GM23338 (cell line): ENCODE results near the gene ULK4. TPM values are rescaled to one million over a fixed set of nuclear protein-coding genes. Genes with fewer than 3 reads are reported as not detected.

ENCODE experiments used
- ATAC-seq: fragments of 200-7000 bp; cut with Tn5 transposase; 3 replicates; pipeline ENCODE4 v1.9.1; 2020
- DNase-seq: peaks from one replicate; pipeline ENCODE4 v3.0.0-alpha.2; 2015; ENCODE audit warnings: low spot score
- H2AFZ ChIP-seq: fragments of 200-600 bp; sonication (generic); 2 replicates; pipeline ENCODE4 v1.8.0; 2016; ENCODE audit warnings: antibody characterized with exemption, mild to moderate bottlenecking, moderate library complexity
- H3F3A ChIP-seq: fragments of 200-600 bp; sonication (generic); replicated peaks from 2 replicates; pipeline ENCODE4 v1.8.0; 2017; ENCODE audit warnings: antibody characterized with exemption, mixed run types, low read depth
- H3K27ac ChIP-seq: fragments of 200-600 bp; sonication (generic); 2 replicates; pipeline ENCODE4 v1.6.1; 2016; ENCODE audit warnings: low read depth
- H3K27me3 ChIP-seq: fragments of 200-600 bp; sonication (generic); 2 replicates; pipeline ENCODE4 v1.8.0; 2016; ENCODE audit warnings: mild to moderate bottlenecking, mixed run types, moderate library complexity; ENCODE audit not compliant: insufficient read depth
- H3K36me3 ChIP-seq: fragments of 200-600 bp; sonication (generic); 2 replicates; pipeline ENCODE4 v1.8.0; 2016; ENCODE audit warnings: mild to moderate bottlenecking; ENCODE audit not compliant: insufficient read depth
- H3K4me1 ChIP-seq: fragments of 200-600 bp; sonication (generic); 2 replicates; pipeline ENCODE4 v1.8.0; 2016; ENCODE audit warnings: mild to moderate bottlenecking, moderate library complexity; ENCODE audit not compliant: insufficient read depth
- H3K4me2 ChIP-seq: fragments of 200-600 bp; sonication (generic); 2 replicates; pipeline ENCODE4 v1.7.1; 2017; ENCODE audit warnings: mixed run types
- H3K4me3 ChIP-seq: fragments of 200-600 bp; sonication (generic); 2 replicates; pipeline ENCODE4 v1.6.1; 2016; ENCODE audit warnings: mixed run types
- H3K79me2 ChIP-seq: fragments of 200-600 bp; sonication (generic); replicated peaks from 2 replicates; pipeline ENCODE4 v1.8.0; 2017; ENCODE audit warnings: mild to moderate bottlenecking; ENCODE audit not compliant: insufficient read depth
- H3K9me2 ChIP-seq: fragments of 200-600 bp; sonication (generic); 2 replicates; pipeline ENCODE4 v1.8.0; 2017; ENCODE audit not compliant: insufficient read depth
- H4K20me1 ChIP-seq: fragments of 200-600 bp; sonication (generic); replicated peaks from 2 replicates; pipeline ENCODE4 v1.8.0; 2017; ENCODE audit warnings: mild to moderate bottlenecking; ENCODE audit not compliant: insufficient read depth
- H3K27ac Mint-ChIP-seq: 2 replicates; pipeline ENCODE4 v1.8.0; 2020; ENCODE audit warnings: inconsistent platforms, mild to moderate bottlenecking, moderate library complexity, mixed read lengths
- H3K27me3 Mint-ChIP-seq: 3 replicates; pipeline ENCODE4 v1.8.0; 2022; ENCODE audit warnings: low read depth, mild to moderate bottlenecking, moderate library complexity, mixed read lengths, inconsistent platforms; ENCODE audit not compliant: insufficient read depth, poor library complexity
- H3K36me3 Mint-ChIP-seq: 3 replicates; pipeline ENCODE4 v1.8.0; 2021; ENCODE audit warnings: low read depth, mild to moderate bottlenecking, inconsistent platforms, moderate library complexity, mixed read lengths
- H3K4me1 Mint-ChIP-seq: 3 replicates; pipeline ENCODE4 v1.8.0; 2020; ENCODE audit warnings: mild to moderate bottlenecking, inconsistent platforms, mixed read lengths
- H3K4me3 Mint-ChIP-seq: 3 replicates; pipeline ENCODE4 v1.8.0; 2021; ENCODE audit warnings: moderate library complexity, mild to moderate bottlenecking, inconsistent platforms, mixed read lengths
- H3K9me3 Mint-ChIP-seq: 3 replicates; pipeline ENCODE4 v1.8.0; 2020; ENCODE audit warnings: moderate library complexity, mild to moderate bottlenecking, inconsistent platforms, mixed read lengths
- CREB1 ChIP-seq: fragments of 250-450 bp; sonication (Bioruptor Pico); IDR thresholded peaks from 2 replicates; pipeline ENCODE4 v1.5.0; 2020; ENCODE audit warnings: low read depth, mild to moderate bottlenecking, moderate library complexity
- EZH2 ChIP-seq: fragments of 200-600 bp; sonication (generic); IDR thresholded peaks from one replicate; pipeline ENCODE4 v1.8.0; 2017; ENCODE audit warnings: antibody characterized with exemption, mild to moderate bottlenecking, low read depth; ENCODE audit not compliant: unreplicated experiment
- EZH2phosphoT487 ChIP-seq: fragments of 200-600 bp; sonication (generic); IDR thresholded peaks from one replicate; pipeline ENCODE4 v1.8.1; 2018; ENCODE audit warnings: antibody characterized with exemption; ENCODE audit not compliant: unreplicated experiment
- NANOG ChIP-seq: IDR thresholded peaks from 2 replicates; pipeline ENCODE4 v1.6.1; 2016; ENCODE audit warnings: antibody characterized with exemption, borderline replicate concordance
- POLR2AphosphoS5 ChIP-seq: IDR thresholded peaks from 2 replicates; pipeline ENCODE4 v1.6.1; 2016; ENCODE audit warnings: antibody characterized with exemption, low read depth
- STAT1 ChIP-seq: IDR thresholded peaks from one replicate; pipeline ENCODE4 v1.6.1; 2016; ENCODE audit warnings: antibody characterized with exemption; ENCODE audit not compliant: unreplicated experiment
- ZNF114 ChIP-seq: fragments of 250-450 bp; sonication (Bioruptor Pico); IDR thresholded peaks from 2 replicates; pipeline ENCODE4 v1.5.0; 2020; ENCODE audit warnings: mild to moderate bottlenecking, moderate library complexity
- ZNF331 ChIP-seq: fragments of 250-450 bp; sonication (Bioruptor Pico); IDR thresholded peaks from 2 replicates; pipeline ENCODE4 v1.5.0; 2020; ENCODE audit warnings: low read depth, mild to moderate bottlenecking, moderate library complexity
- polyA plus RNA-seq: library from polyadenylated mRNA; unstranded; fragments of >200 nt; fragmentation: Nextera tagmentation; extraction: Ambion mirVana; gene quantifications from 2 replicates; pipeline ENCODE4 v1.2.1, GENCODE V29; 2016
- total RNA-seq: library from RNA; depleted of rRNA; stranded (reverse); fragments of >200 nt; shearing (Covaris generic); gene quantifications from 2 replicates; pipeline ENCODE4 v1.2.3, GENCODE V29; 2014
- TF ChIP-seq, protein P1 (sequence below): IDR thresholded peaks from 2 replicates; pipeline ENCODE4 v1.6.1; 2016; ENCODE audit warnings: antibody characterized with exemption
- TF ChIP-seq, protein P2 (sequence below), 2 experiments: fragments of 200-600 bp in 1 of 2; sonication (generic) in 1 of 2; conservative IDR thresholded peaks; 2 replicates each; pipeline versions ENCODE4 v1.5.1 to v1.6.1; 2016 to 2017; ENCODE audit warnings: antibody characterized with exemption in 2 of 2, low read depth in 2 of 2, mild to moderate bottlenecking in 2 of 2, moderate library complexity in 1 of 2
- TF ChIP-seq, protein P3 (sequence below): IDR thresholded peaks from one replicate; pipeline ENCODE4 v1.6.1; 2018; ENCODE audit warnings: antibody characterized with exemption; ENCODE audit not compliant: unreplicated experiment
- TF ChIP-seq, protein P4 (sequence below): fragments of 250-450 bp; sonication (Bioruptor Pico); IDR thresholded peaks from 2 replicates; pipeline ENCODE4 v1.5.0; 2020; ENCODE audit warnings: mild to moderate bottlenecking, moderate library complexity

The ULK4 gene
- total and polyA plus RNA-seq, 2 experiments from 2014 or later: 20.8 to 41.4 TPM

DNA sequence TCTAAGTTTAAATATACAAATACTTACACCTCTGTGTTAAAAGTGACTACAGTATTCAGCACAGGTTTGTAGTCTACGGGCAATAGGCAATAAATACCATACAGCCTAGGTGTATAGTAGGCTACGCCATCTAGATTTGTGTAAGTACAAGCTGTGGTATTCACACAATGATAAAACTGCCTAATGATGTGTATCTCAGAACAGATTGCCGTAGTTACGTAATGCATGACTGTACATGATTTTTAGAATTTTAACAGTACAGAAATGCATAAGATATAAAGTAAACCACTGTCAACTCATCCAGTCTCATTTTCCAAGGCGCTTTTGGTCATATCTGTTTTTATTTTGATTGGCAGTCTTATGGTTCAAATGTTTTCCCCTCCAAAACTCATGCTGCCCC lies 396.9 kb downstream of the ULK4 start:
- Histone ChIP-seq H2AFZ (no peak overlapping the region), H3K4me1 (peaks cover 7% of the 10 kb centered on the region; the same call in 1 of the 2 replicates), H3K79me2 (no peaks in the 10 kb centered on the region), H3F3A (no peaks in the 10 kb centered on the region), H3K27ac (no peak overlapping the region), H3K36me3 (no peaks in the 10 kb centered on the region), H4K20me1 (no peaks in the 10 kb centered on the region), H3K4me2 (no peak overlapping the region), H3K27me3 (no peaks in the 10 kb centered on the region), H3K9me2 (no peaks in the 10 kb centered on the region), H3K4me3 (no peak overlapping the region)
- Mint-ChIP-seq H3K4me3 (no peak overlapping the region), H3K9me3 (no peaks in the 10 kb centered on the region; the same call in 1 of the 3 replicates), H3K27ac (no peak overlapping the region), H3K27me3 (no peaks in the 10 kb centered on the region), H3K36me3 (peaks cover 9% of the 10 kb centered on the region; the same call in 2 of the 3 replicates), H3K4me1 (peaks cover 9% of the 10 kb centered on the region)
- ATAC-seq (no peak), DNase-seq (no peak)
- no peak for TF ChIP-seq NANOG
- TF ChIP-seq, protein P1, sequence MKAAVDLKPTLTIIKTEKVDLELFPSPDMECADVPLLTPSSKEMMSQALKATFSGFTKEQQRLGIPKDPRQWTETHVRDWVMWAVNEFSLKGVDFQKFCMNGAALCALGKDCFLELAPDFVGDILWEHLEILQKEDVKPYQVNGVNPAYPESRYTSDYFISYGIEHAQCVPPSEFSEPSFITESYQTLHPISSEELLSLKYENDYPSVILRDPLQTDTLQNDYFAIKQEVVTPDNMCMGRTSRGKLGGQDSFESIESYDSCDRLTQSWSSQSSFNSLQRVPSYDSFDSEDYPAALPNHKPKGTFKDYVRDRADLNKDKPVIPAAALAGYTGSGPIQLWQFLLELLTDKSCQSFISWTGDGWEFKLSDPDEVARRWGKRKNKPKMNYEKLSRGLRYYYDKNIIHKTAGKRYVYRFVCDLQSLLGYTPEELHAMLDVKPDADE: no peak
- TF ChIP-seq, protein P2, sequence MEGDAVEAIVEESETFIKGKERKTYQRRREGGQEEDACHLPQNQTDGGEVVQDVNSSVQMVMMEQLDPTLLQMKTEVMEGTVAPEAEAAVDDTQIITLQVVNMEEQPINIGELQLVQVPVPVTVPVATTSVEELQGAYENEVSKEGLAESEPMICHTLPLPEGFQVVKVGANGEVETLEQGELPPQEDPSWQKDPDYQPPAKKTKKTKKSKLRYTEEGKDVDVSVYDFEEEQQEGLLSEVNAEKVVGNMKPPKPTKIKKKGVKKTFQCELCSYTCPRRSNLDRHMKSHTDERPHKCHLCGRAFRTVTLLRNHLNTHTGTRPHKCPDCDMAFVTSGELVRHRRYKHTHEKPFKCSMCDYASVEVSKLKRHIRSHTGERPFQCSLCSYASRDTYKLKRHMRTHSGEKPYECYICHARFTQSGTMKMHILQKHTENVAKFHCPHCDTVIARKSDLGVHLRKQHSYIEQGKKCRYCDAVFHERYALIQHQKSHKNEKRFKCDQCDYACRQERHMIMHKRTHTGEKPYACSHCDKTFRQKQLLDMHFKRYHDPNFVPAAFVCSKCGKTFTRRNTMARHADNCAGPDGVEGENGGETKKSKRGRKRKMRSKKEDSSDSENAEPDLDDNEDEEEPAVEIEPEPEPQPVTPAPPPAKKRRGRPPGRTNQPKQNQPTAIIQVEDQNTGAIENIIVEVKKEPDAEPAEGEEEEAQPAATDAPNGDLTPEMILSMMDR (conservative IDR thresholded peaks at IDR 0.05; ENCODE audit: low read depth in 2 of 2): no peak
- TF ChIP-seq POLR2AphosphoS5: no peak
- TF ChIP-seq ZNF114: no peak
- no peak for TF ChIP-seq CREB1 (CRISPR knock-in tag)
- TF ChIP-seq, protein P3, sequence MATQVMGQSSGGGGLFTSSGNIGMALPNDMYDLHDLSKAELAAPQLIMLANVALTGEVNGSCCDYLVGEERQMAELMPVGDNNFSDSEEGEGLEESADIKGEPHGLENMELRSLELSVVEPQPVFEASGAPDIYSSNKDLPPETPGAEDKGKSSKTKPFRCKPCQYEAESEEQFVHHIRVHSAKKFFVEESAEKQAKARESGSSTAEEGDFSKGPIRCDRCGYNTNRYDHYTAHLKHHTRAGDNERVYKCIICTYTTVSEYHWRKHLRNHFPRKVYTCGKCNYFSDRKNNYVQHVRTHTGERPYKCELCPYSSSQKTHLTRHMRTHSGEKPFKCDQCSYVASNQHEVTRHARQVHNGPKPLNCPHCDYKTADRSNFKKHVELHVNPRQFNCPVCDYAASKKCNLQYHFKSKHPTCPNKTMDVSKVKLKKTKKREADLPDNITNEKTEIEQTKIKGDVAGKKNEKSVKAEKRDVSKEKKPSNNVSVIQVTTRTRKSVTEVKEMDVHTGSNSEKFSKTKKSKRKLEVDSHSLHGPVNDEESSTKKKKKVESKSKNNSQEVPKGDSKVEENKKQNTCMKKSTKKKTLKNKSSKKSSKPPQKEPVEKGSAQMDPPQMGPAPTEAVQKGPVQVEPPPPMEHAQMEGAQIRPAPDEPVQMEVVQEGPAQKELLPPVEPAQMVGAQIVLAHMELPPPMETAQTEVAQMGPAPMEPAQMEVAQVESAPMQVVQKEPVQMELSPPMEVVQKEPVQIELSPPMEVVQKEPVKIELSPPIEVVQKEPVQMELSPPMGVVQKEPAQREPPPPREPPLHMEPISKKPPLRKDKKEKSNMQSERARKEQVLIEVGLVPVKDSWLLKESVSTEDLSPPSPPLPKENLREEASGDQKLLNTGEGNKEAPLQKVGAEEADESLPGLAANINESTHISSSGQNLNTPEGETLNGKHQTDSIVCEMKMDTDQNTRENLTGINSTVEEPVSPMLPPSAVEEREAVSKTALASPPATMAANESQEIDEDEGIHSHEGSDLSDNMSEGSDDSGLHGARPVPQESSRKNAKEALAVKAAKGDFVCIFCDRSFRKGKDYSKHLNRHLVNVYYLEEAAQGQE: no peak
- no peak for TF ChIP-seq EZH2
- TF ChIP-seq, protein P4, sequence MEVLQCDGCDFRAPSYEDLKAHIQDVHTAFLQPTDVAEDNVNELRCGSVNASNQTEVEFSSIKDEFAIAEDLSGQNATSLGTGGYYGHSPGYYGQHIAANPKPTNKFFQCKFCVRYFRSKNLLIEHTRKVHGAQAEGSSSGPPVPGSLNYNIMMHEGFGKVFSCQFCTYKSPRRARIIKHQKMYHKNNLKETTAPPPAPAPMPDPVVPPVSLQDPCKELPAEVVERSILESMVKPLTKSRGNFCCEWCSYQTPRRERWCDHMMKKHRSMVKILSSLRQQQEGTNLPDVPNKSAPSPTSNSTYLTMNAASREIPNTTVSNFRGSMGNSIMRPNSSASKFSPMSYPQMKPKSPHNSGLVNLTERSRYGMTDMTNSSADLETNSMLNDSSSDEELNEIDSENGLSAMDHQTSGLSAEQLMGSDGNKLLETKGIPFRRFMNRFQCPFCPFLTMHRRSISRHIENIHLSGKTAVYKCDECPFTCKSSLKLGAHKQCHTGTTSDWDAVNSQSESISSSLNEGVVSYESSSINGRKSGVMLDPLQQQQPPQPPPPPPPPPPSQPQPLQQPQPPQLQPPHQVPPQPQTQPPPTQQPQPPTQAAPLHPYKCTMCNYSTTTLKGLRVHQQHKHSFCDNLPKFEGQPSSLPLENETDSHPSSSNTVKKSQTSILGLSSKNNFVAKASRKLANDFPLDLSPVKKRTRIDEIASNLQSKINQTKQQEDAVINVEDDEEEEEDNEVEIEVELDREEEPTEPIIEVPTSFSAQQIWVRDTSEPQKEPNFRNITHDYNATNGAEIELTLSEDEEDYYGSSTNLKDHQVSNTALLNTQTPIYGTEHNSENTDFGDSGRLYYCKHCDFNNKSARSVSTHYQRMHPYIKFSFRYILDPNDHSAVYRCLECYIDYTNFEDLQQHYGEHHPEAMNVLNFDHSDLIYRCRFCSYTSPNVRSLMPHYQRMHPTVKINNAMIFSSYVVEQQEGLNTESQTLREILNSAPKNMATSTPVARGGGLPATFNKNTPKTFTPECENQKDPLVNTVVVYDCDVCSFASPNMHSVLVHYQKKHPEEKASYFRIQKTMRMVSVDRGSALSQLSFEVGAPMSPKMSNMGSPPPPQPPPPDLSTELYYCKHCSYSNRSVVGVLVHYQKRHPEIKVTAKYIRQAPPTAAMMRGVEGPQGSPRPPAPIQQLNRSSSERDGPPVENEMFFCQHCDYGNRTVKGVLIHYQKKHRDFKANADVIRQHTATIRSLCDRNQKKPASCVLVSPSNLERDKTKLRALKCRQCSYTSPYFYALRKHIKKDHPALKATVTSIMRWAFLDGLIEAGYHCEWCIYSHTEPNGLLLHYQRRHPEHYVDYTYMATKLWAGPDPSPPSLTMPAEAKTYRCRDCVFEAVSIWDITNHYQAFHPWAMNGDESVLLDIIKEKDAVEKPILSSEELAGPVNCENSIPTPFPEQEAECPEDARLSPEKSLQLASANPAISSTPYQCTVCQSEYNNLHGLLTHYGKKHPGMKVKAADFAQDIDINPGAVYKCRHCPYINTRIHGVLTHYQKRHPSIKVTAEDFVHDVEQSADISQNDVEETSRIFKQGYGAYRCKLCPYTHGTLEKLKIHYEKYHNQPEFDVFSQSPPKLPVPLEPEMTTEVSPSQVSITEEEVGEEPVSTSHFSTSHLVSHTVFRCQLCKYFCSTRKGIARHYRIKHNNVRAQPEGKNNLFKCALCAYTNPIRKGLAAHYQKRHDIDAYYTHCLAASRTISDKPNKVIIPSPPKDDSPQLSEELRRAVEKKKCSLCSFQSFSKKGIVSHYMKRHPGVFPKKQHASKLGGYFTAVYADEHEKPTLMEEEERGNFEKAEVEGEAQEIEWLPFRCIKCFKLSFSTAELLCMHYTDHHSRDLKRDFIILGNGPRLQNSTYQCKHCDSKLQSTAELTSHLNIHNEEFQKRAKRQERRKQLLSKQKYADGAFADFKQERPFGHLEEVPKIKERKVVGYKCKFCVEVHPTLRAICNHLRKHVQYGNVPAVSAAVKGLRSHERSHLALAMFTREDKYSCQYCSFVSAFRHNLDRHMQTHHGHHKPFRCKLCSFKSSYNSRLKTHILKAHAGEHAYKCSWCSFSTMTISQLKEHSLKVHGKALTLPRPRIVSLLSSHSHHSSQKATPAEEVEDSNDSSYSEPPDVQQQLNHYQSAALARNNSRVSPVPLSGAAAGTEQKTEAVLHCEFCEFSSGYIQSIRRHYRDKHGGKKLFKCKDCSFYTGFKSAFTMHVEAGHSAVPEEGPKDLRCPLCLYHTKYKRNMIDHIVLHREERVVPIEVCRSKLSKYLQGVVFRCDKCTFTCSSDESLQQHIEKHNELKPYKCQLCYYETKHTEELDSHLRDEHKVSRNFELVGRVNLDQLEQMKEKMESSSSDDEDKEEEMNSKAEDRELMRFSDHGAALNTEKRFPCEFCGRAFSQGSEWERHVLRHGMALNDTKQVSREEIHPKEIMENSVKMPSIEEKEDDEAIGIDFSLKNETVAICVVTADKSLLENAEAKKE (CRISPR knock-in tag): no peak
- no peak for TF ChIP-seq EZH2phosphoT487
- TF ChIP-seq ZNF331: no peak
- TF ChIP-seq STAT1: no peak
